CD8-positive, alpha-beta memory T cell (primary cell): ENCODE measurements around the gene KCTD16. TPM values are rescaled to one million over a fixed set of nuclear protein-coding genes. Genes with fewer than 3 reads are reported as not detected.

Source experiments
- CTCF ChIA-PET: fragments of 350-600 bp; sonication (Branson Sonifier 250); formaldehyde crosslinking; loops from one replicate; lab custom pipeline; 2021; ENCODE audit warnings: antibody characterized with exemption; lab: Charles Lee
- POLR2A ChIA-PET: fragments of 350-600 bp; sonication (Branson Sonifier 250); formaldehyde crosslinking; loops from one replicate; lab custom pipeline; 2021; ENCODE audit warnings: antibody characterized with exemption; lab: Charles Lee
- DNase-seq, 5 donors: peaks; one replicate each; pipeline versions ENCODE4 v3.0.0 to v3.0.0-alpha.2; 2020 to 2022; ENCODE audit warnings: mixed read lengths in 1 of 5
- H3K27ac ChIP-seq: one replicate; pipeline ENCODE4 v1.7.0; 2013; ENCODE audit warnings: low read depth, mild to moderate bottlenecking, low read length, moderate library complexity
- H3K27me3 ChIP-seq: 2 replicates; pipeline ENCODE4 v1.7.0; 2013; ENCODE audit warnings: low read length, mild to moderate bottlenecking; ENCODE audit not compliant: insufficient read depth, poor library complexity, severe bottlenecking
- H3K36me3 ChIP-seq: 2 replicates; pipeline ENCODE4 v1.7.0; 2013; ENCODE audit warnings: mild to moderate bottlenecking, low read length, moderate library complexity; ENCODE audit not compliant: insufficient read depth
- H3K4me1 ChIP-seq: 2 replicates; pipeline ENCODE4 v1.7.0; 2013; ENCODE audit warnings: mild to moderate bottlenecking, low read length, moderate library complexity; ENCODE audit not compliant: insufficient read depth
- H3K4me3 ChIP-seq: 2 replicates; pipeline ENCODE4 v1.7.0; 2013; ENCODE audit warnings: mild to moderate bottlenecking, low read length
- H3K9me3 ChIP-seq: 2 replicates; pipeline ENCODE4 v1.7.0; 2013; ENCODE audit warnings: mild to moderate bottlenecking, low read length
- H3K27ac Mint-ChIP-seq, 8 donors: one replicate each; pipeline ENCODE4 v1.8.0; 2020 to 2021; ENCODE audit warnings: mixed read lengths in 8 of 8, mild to moderate bottlenecking in 6 of 8, inconsistent platforms in 3 of 8, moderate library complexity in 3 of 8
- H3K27me3 Mint-ChIP-seq, 2 donors: one replicate each; pipeline ENCODE4 v1.8.0; 2020 to 2021; ENCODE audit warnings: mixed read lengths in 2 of 2, mild to moderate bottlenecking in 1 of 2, moderate library complexity in 1 of 2
- H3K36me3 Mint-ChIP-seq, 3 donors: one replicate each; pipeline ENCODE4 v1.8.0; 2020 to 2021; ENCODE audit warnings: mixed read lengths in 3 of 3, inconsistent platforms in 1 of 3, mild to moderate bottlenecking in 1 of 3
- H3K4me1 Mint-ChIP-seq, 3 donors: one replicate each; pipeline ENCODE4 v1.8.0; 2020 to 2021; ENCODE audit warnings: mixed read lengths in 3 of 3, inconsistent platforms in 1 of 3, mild to moderate bottlenecking in 1 of 3
- H3K4me3 Mint-ChIP-seq, 7 donors: one replicate each; pipeline ENCODE4 v1.8.0; 2020 to 2021; ENCODE audit warnings: mixed read lengths in 7 of 7, mild to moderate bottlenecking in 6 of 7, moderate library complexity in 4 of 7, inconsistent platforms in 2 of 7
- H3K9me3 Mint-ChIP-seq, 5 donors: one replicate each; pipeline ENCODE4 v1.8.0; 2020 to 2022; ENCODE audit warnings: mixed read lengths in 5 of 5, mild to moderate bottlenecking in 3 of 5, moderate library complexity in 2 of 5, inconsistent platforms in 1 of 5
- polyA plus RNA-seq: library from polyadenylated mRNA; unstranded; fragments of 300-500 nt; fragmentation: Illumina TruSeq; gene quantifications from one replicate; pipeline ENCODE4 v1.2.3, GENCODE V29; 2021
- total RNA-seq, 2 experiments: library from RNA; stranded (reverse); gene quantifications; one replicate each; pipeline ENCODE4 v1.2.3, GENCODE V29; 2021

The KCTD16 gene
- total and polyA plus RNA-seq, 3 experiments from 2014 or later, result 0.01 to 0.09 (median 0.02) TPM

DNA sequence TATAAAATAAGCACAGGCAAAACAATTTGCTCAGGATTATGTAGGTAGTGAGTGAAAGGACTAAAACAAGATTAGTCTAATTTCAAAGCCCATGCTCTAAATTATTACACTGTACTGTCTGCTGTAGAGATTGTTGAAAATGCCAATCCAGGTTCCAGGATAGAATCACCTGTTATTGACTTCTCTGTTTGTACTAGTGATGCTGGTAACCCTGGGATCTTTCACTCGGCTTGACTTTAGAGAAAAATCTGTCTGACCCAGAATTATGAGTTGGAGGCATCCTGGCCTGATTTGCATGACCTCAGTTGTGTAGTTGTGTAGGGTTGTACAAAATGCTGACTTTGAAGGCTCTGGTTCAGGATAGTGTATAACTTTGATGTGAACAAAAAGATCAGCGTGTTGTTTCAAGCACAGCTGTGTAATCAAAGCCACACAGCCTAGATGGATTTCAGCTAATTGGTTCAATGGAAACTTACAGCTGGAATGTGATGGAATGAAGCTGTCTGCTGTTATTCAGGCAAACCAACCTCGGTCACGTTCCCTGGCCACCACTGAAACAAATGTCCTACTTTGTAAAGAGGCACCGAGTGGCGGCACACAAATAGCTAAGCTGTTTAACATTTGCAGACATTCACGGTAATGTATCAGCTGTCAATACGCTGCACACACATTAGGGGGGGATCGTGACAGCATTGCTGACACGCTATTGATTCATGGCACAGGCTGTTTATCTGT, 340.3 kb downstream of the KCTD16 start:
- H3K9me3 ChIP-seq, result no peaks in the 10 kb centered on the region
- H3K27me3 Mint-ChIP-seq, result no peaks in the 10 kb centered on the region
- POLR2A ChIA-PET, result no interaction called here
- no peaks in the 10 kb centered on the region for H3K27me3 ChIP-seq
- H3K36me3 Mint-ChIP-seq, result no peaks in the 10 kb centered on the region
- H3K27ac ChIP-seq, result no peak overlapping the region
- no peak overlapping the region for H3K27ac Mint-ChIP-seq
- CTCF ChIA-PET, result no interaction called here
- no peak for DNase-seq
- H3K9me3 Mint-ChIP-seq, result peaks cover 0 to 27% (median 5%) of the 10 kb centered on the region in 5 donors
- H3K4me1 Mint-ChIP-seq, result no peaks in the 10 kb centered on the region
- H3K4me3 ChIP-seq, result no peak overlapping the region
- no peaks in the 10 kb centered on the region for H3K4me1 ChIP-seq
- H3K4me3 Mint-ChIP-seq, result no peak overlapping the region
- no peaks in the 10 kb centered on the region for H3K36me3 ChIP-seq

DNA sequence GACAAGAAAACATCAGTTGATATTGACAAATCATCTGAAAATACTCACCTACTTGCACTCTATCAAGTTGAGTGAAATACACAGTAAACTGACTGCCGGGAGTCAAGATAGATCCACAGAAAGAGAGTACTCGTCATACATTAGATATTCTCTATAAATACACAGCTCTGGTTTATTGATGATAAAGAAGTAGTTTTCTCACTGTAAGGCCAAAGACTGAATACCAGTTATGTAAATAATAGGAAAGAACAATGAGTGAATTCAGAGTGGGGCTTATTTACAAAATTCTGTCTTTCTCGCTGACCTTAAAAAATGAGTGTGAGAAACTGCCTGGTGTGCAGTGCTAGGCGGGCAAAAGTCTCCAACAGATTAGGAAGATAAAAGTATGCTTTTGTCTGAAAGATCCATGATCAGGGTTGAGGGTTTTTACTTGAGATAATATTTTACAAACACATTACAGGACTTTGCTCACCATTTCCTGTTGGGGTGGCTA, 341.0 kb downstream of the KCTD16 start:
- no peak overlapping the region for H3K27ac Mint-ChIP-seq
- H3K4me1 Mint-ChIP-seq, result no peaks in the 10 kb centered on the region
- H3K4me3 Mint-ChIP-seq, result no peak overlapping the region
- no peak overlapping the region for H3K4me3 ChIP-seq
- CTCF ChIA-PET, result no interaction called here
- no peaks in the 10 kb centered on the region for H3K27me3 ChIP-seq
- H3K36me3 ChIP-seq, result no peaks in the 10 kb centered on the region
- H3K9me3 Mint-ChIP-seq, result peaks cover 0 to 27% (median 5%) of the 10 kb centered on the region in 5 donors
- H3K4me1 ChIP-seq, result no peaks in the 10 kb centered on the region
- POLR2A ChIA-PET, result no interaction called here
- no peaks in the 10 kb centered on the region for H3K9me3 ChIP-seq
- no peak for DNase-seq
- H3K27me3 Mint-ChIP-seq, result no peaks in the 10 kb centered on the region
- no peaks in the 10 kb centered on the region for H3K36me3 Mint-ChIP-seq
- no peak overlapping the region for H3K27ac ChIP-seq

DNA sequence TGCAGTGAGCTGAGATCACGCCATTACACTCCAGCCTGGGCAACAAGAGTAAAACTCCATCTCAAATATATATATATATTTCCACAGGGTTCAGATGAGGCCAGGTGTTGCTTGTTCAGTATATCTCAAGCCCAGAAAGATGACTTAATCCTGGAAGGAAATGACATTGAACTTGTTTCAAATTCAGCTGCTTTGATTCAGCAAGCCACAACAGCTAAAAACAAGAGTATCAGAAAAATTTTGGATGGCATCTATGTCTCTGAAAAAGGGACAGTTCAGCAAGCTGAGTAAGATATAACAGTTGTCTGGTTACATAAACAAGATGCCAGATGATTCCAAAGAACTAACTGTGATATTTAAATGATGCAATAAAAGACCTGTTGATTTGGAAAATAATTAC, 352.0 kb downstream of the KCTD16 start:
- no peaks in the 10 kb centered on the region for H3K36me3 ChIP-seq
- H3K4me3 Mint-ChIP-seq, result no peak overlapping the region
- no peaks in the 10 kb centered on the region for H3K36me3 Mint-ChIP-seq
- no peaks in the 10 kb centered on the region for H3K27me3 ChIP-seq
- CTCF ChIA-PET, result no interaction called here
- no peak overlapping the region for H3K27ac Mint-ChIP-seq
- no peaks in the 10 kb centered on the region for H3K4me1 Mint-ChIP-seq
- no peaks in the 10 kb centered on the region for H3K4me1 ChIP-seq
- H3K27me3 Mint-ChIP-seq, result no peaks in the 10 kb centered on the region
- peaks cover 0 to 11% (median 2%) of the 10 kb centered on the region in 5 donors for H3K9me3 Mint-ChIP-seq
- no peak overlapping the region for H3K4me3 ChIP-seq
- no peaks in the 10 kb centered on the region for H3K9me3 ChIP-seq
- no peak overlapping the region for H3K27ac ChIP-seq
- no peak for DNase-seq
- POLR2A ChIA-PET, result no interaction called here

DNA sequence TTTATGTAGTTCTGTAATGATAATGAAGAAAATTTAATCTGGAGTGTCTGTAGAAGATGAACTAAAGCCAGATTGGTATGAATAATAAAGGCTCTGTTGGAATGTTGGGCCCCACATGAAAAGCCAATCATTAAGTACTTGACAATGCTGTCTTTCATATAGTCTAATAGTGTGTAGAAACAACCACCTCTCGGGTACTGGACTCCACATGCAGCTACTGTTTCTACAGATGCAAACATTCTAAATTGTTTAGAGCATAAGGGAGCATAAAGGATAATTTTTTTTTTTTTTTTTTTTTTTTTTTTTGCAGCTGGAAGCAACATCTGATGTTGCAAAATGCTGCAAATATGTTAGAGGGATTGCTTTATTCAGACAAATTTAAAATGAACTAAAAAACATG, 354.3 kb downstream of the KCTD16 start:
- Histone ChIP-seq H3K27ac (no peak overlapping the region), H3K4me3 (no peak overlapping the region), H3K4me1 (no peaks in the 10 kb centered on the region), H3K9me3 (no peaks in the 10 kb centered on the region), H3K27me3 (no peaks in the 10 kb centered on the region), H3K36me3 (no peaks in the 10 kb centered on the region)
- H3K4me1 Mint-ChIP-seq, result no peaks in the 10 kb centered on the region
- H3K9me3 Mint-ChIP-seq, result peaks cover 0 to 11% (median 5%) of the 10 kb centered on the region in 5 donors
- CTCF ChIA-PET, result no interaction called here
- H3K27ac Mint-ChIP-seq, result no peak overlapping the region
- no peaks in the 10 kb centered on the region for H3K36me3 Mint-ChIP-seq
- no peak overlapping the region for H3K4me3 Mint-ChIP-seq
- H3K27me3 Mint-ChIP-seq, result no peaks in the 10 kb centered on the region
- DNase-seq, result no peak
- POLR2A ChIA-PET, result no interaction called here

DNA sequence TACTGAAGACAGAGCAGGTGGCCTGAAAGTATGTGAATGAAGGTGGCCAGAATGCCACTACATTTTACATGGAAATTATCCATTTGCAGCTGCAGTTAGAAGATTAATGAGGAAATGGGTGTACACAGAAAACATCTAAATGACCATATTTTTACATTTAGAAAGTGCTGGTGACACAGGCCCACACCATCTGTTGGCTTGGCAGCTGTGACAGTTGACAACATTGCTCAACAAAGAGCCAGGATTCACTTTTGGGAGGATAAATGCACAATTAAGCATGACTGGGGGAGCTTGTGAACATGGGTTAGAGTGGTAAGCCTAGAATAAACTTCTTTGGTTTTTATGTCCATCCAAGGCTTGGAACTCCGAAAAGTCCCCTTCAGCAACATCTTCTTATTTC, 360.5 kb downstream of the KCTD16 start:
- Mint-ChIP-seq H3K36me3 (no peaks in the 10 kb centered on the region), H3K27ac (no peak overlapping the region), H3K4me3 (no peak overlapping the region), H3K9me3 (peaks cover 8 to 18% (median 9%) of the 10 kb centered on the region in 5 donors), H3K27me3 (no peaks in the 10 kb centered on the region), H3K4me1 (no peaks in the 10 kb centered on the region)
- Histone ChIP-seq H3K27me3 (no peaks in the 10 kb centered on the region), H3K27ac (no peak overlapping the region), H3K4me1 (no peaks in the 10 kb centered on the region), H3K36me3 (no peaks in the 10 kb centered on the region), H3K4me3 (no peak overlapping the region), H3K9me3 (no peaks in the 10 kb centered on the region)
- ChIA-PET CTCF (no interaction called here), POLR2A (no interaction called here)
- DNase-seq, result no peak

Other genes starting within 250 kb of the KCTD16 start
- 10 to 100 TPM; 40.8 to 42.0 TPM for gene YIPF5, start 214 bp upstream of the KCTD16 start, total RNA-seq
- 68.2 TPM for gene YIPF5, start 214 bp upstream of the KCTD16 start, polyA plus RNA-seq